PC-9 (cell line): ENCODE results near the gene SYCP2.
"Not testable (repeated sequence)": the region's sequence is repeated elsewhere in the genome, so short reads cannot be mapped to it uniquely, and the experiment has no call there.

Source experiments
- EZH2 ChIP-seq: fragments of 200-600 bp; sonication (generic); IDR thresholded peaks from 2 replicates; pipeline ENCODE4 v1.8.0; 2017; ENCODE audit warnings: antibody characterized with exemption, low read depth
- TF ChIP-seq, protein P1 (sequence below): fragments of 200-600 bp; sonication (generic); conservative IDR thresholded peaks from 2 replicates; pipeline ENCODE4 v1.6.1; 2017; ENCODE audit warnings: mixed run types, antibody characterized with exemption, mild to moderate bottlenecking, moderate library complexity

- TF ChIP-seq, protein P1, sequence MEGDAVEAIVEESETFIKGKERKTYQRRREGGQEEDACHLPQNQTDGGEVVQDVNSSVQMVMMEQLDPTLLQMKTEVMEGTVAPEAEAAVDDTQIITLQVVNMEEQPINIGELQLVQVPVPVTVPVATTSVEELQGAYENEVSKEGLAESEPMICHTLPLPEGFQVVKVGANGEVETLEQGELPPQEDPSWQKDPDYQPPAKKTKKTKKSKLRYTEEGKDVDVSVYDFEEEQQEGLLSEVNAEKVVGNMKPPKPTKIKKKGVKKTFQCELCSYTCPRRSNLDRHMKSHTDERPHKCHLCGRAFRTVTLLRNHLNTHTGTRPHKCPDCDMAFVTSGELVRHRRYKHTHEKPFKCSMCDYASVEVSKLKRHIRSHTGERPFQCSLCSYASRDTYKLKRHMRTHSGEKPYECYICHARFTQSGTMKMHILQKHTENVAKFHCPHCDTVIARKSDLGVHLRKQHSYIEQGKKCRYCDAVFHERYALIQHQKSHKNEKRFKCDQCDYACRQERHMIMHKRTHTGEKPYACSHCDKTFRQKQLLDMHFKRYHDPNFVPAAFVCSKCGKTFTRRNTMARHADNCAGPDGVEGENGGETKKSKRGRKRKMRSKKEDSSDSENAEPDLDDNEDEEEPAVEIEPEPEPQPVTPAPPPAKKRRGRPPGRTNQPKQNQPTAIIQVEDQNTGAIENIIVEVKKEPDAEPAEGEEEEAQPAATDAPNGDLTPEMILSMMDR: not testable (repeated sequence)
- TF ChIP-seq EZH2: not testable (repeated sequence)
Measured at GRCh38 chr20:59890035-59890434, 43.4 kb downstream of the SYCP2 start.
